ENCODE measurements around the gene CEP43.

DNA sequence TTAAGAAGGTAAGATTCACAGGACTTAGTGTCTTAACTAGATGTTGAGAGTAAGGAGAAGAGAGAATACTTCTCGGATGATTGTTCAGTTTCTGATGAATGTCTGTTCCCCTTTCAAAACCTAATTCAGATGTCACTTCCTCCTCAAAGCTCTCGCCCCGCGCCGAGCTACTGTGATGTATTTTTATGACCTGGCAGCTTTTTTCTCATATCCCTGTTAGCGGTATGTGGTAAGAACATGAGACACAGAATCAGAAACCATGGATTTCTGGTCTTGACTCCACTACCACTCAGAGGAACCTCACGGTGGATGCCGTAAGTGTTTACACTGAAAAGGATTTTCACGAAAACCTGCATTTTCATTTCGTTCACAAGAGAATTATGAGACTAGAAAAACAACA is 48.4 kb downstream of the CEP43 start:
- TF ChIP-seq POLR2A (IDR thresholded peaks at IDR 0.05) (no peak), CTCF (IDR thresholded peaks at IDR 0.05) (no peak)

Data from esophagus squamous epithelium (tissue), 4 donors.